Jurkat, Clone E6-1 (cell line): Measurements from ENCODE around the gene ME3.

Experiments used
- DNase-seq: peaks from one replicate; pipeline ENCODE4 v3.0.0-alpha.2; 2011; ENCODE audit warnings: low read depth, low spot score
- H3K4me3 ChIP-seq: 2 replicates; pipeline ENCODE4 v1.5.1; 2011; ENCODE audit warnings: mild to moderate bottlenecking, low read length, control low read depth, moderate library complexity

Gene ME3

DNA sequence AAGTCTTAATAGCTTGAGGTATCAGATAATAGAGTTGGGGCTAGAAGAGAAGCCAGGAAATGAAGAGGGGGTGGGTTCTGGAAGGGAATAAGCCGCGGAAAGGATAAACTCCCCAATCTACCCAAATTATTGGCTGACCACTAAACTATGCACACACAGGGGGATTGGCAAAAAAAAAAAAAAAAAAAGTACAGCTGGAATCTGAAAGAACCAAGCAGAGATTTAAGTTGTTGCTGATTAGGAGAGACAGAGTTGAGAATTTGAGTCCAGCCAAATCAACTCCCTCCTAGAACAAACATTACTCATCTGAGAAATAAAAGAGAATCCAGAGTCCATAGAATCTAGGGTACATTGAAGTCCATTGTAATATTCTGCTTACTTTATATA lies 162.8 kb downstream of the ME3 start:
- DNase-seq: no peak

DNA sequence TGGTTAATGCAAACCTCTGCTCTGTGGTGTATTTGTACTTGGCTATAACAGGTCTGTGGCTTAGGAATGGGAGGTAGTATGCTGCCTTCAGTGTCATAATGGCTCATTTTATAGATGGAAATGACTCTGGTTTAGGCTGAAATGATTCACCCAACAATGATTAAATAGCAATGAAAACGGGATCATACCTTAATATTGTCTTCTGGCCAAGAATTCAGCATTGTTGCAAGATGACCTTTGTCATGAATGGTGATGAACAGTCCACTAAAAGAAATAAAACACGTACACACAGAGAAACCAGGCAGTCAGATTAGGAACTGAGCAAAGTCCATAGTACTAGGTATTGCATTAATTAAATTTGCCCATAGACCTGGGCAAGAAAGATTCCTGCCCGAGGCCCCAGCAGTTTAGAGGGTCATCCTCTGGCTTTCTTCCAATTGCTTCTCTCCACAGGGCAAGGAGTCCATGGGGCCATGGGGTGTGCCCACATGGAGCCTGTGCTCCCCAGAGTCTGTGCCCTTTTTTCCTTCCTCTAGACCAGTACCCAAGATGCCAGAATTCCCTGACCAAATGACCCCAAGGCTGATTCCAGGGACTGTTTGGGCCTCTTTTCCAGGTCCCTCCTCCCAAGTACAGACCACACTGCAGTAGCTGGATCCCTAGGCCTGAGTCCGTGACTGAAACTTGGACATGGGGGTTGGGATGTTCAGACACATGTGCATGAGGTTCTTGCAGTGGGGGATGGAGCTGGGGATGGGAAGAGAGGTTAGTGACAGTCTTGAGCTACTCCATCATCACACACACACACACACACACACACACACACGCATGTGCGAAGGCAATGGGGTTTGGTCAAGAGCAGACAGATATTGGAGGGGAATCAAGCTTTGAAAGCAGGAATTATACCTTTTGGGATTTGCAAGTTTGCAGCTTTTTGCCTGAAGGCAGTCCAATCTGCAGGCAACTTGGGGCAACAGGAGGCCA lies 163.5 kb downstream of the ME3 start:
- no peak for DNase-seq
- no peak overlapping the region for H3K4me3 ChIP-seq

More for the DNA sequence above, 162.8 kb downstream of the ME3 start:
- no peak overlapping the region for H3K4me3 ChIP-seq

DNA sequence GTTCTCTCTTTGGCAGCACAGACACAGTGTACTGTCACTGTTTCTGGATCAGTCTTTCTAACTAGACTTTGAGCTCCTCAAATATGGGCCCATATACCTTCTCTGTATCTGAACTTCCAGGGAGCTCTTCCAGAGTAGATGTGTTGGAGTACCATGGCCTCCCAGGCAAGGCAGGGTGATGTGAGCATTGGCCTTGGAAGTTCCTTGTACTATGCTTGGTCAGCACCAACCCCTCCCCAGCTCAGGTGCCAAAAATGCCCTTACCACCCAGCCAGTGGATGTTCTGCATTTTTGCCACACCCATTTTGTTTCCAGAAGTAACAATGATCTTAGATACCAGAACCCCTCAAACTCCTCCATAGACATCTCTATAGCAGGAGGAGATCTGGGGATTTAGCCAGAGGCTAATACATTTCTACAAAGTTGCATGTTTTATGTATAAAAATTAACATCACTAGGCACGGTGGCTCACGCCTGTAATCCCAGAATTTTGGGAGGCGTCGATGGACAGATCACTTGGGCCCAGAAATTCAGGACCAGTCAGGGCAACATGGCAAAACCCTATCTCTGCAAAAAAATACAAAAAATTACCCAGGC lies 165.1 kb downstream of the ME3 start:
- no peak for DNase-seq

DNA sequence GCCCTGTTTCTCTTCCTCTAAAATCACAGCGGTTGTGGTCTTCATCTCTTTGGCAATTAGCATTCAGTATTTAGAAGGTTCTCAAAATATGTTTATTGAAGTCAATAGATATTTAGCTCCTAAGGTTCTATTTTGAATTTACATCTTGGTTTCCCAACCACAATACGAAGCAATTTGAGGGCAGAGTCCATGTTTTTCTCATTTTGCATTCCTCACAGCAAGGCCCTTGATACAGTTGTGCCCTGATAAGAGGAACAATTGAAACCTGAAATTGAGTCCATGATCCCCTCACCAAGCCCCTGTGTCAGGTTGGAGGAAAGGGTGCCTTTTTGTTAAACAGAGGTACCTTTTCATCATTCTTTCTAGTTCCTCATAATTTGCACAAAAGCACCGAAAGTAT lies 166.2 kb downstream of the ME3 start:
- no peak overlapping the region for H3K4me3 ChIP-seq
- DNase-seq: no peak

More for the DNA sequence above, 165.1 kb downstream of the ME3 start:
- no peak overlapping the region for H3K4me3 ChIP-seq

DNA sequence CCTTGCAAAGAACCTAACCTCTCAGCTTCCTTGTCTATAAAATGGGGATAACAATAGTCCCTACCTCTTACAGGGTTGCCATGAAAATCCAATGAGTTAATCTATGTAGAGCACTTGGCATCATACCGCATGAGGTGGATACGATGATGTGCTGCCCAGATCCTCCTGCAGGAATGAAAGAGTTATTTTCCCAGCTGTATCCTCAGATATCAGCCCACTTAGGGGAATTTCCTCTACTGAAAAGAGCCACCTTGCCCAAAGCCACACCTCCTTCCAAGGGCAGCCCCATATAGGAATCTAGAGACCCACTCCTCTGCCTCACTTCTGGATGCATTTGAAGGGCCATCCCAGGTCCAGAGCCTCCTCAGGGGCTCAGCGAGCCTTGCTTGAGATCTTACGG lies 169.3 kb downstream of the ME3 start:
- DNase-seq: no peak
- H3K4me3 ChIP-seq: no peak overlapping the region

DNA sequence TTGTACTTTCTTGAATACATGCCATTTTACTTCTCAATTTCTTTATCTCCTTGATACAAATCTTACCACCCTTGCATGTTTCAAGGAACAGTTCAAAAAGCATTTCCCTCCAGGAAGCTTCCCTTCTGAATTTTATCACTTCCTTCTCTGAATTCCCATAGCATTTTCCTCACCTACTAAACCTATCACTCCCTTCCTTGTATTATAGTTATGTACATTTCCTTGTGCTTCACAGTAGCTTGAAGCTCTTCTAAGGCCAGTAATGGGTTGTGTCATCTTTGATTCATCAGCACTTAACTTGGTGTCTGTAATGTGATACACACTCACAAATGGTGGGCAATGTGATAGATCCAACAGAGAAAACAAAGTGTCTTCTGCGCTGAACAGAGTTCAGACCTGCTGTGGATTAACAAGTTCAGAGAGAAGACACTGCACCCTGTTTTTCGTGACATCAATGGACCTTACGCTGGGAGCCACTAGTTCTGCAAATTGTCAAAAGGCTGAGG lies 170.2 kb downstream of the ME3 start:
- no peak overlapping the region for H3K4me3 ChIP-seq
- DNase-seq: no peak

DNA sequence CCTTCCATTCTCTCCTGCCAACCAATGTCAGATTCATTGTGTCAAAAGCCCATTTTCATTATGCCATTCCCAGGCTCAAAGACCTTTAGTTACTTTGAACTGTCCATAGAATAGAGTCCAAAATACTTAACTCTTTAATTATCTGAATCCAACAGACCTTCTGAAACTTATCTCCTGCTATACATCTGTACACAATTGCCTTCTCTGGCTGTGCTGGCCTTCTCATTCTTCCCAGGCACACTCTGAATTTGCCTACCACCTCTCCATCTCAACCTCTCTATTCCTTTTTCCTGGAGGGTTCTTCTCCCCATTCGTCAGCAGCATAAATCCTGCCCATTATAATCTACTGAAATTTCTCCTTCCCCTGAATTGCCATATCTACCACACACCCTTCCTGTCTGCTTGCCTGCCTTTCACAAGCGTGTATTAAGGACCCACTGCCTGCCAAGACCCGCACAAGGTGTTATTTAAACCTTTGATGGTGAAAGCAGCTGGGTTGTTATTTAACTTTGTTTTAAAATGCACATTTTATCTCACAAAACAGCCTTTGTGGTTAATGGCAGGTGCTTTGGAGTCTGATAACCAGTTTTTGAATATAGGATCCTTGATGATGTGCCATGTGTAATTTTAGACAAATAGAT lies 171.8 kb downstream of the ME3 start:
- peak; percentile 94 for DNase-seq
- no peak overlapping the region for H3K4me3 ChIP-seq

DNA sequence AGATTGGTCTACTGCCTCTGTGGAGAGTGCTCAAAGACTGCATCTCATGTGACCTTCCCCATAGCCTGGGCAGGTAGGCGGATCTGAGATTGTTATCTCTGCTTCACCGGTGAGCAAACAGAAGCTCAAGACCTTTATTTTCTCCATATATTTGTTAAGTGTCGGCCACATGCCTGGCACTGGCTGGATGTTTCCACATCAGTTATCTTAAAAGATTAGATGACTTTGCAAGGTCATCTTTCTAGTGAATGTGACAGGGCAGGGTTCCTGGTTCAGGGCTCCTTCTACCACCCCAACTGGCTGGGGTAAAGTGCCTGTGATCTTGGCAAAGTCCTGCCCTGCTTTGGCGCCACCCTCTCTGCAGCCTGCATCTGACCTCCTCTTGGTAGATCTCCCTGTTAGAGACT lies 172.7 kb downstream of the ME3 start:
- DNase-seq: no peak
- H3K4me3 ChIP-seq: no peak overlapping the region

DNA sequence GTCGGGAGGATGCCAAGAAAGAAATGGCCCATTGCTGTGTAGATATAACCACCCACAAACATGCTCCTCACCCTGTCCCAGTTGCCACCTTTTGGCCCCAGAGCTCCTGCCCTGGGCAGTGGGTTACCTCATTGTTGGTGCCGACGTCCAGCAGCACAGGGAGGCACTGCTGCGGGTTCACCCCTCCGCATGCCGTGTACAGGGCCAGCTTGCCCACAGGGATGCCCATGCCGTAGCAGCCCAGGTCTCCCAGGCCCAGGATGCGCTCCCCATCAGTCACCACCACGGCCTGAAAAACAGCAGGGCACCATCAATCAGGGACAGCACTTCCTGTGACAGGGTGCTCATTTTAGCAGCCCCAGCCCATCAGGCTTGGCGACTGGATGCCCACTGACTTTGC lies 174.6 kb downstream of the ME3 start:
- no peak for DNase-seq
- H3K4me3 ChIP-seq: no peak overlapping the region

DNA sequence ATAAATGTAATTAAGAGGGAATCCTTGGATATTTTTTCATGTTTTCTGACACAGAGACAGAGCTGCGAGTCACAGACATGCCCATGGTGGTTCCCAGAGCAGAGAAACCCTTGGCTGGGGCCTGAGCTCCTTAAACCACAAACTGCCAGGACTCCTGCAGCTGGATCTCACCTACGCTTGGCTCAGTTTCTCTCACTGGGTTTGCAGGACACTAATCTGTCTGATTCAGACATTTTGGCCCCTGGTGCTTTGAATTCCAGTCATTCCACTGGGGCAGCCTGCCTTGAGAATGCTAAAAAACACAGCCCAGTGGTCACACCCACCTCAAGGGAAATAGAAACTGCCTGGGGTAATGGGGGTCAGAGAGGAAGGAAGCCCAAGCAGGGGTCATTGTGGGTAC lies 175.1 kb downstream of the ME3 start:
- no peak for DNase-seq
- H3K4me3 ChIP-seq: no peak overlapping the region

DNA sequence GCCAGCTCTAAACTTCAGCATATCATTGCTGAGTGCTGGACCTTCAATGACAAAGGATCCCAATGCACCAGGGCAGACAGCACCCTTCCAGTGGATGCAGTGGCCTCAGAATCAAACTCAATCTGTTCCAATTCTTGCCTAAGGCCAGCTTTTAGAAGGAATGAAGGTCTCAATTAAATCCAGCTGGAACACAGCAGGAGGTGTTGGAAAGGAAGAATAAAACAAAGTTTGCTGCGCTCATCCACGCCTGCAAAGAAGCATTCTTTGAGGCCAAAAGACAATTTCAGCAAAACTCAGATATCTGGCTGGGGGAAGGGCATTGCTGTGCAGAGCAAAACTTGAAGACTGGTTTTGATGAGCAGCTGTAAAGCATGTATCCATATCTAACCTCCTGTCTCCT lies 177.1 kb downstream of the ME3 start:
- DNase-seq: no peak

DNA sequence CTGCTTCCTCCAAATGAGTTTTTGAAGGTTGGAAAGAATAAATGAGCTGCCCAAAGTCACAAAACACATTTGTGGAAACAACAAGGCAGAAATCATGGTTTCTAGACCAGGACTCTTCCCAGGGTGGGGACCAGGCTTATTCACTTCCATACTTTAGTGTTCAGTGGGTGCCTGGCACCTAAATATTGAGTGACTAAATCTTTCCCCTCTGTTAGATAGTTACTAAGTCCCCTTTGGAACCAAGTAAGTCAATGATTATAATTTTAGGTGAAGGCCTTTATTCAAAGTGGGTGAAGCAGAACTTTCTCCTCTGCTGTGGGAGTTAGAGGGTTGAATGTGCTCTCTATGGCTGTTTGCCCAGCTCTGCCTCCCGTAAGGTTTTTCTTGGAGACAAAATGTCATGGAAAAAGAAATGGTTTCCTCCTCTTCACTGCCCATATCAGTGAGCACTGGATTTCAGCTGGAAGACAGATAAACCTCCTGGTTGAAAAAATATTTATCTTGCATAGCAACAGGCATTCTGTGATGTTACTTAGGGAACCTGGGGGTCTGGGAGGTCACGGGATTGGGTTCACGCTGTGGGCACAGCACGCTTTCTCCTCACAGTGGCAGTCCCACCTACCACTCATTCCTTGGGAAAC lies 179.9 kb downstream of the ME3 start:
- no peak for DNase-seq
- H3K4me3 ChIP-seq: no peak overlapping the region

More for the DNA sequence above, 177.1 kb downstream of the ME3 start:
- H3K4me3 ChIP-seq: no peak overlapping the region

DNA sequence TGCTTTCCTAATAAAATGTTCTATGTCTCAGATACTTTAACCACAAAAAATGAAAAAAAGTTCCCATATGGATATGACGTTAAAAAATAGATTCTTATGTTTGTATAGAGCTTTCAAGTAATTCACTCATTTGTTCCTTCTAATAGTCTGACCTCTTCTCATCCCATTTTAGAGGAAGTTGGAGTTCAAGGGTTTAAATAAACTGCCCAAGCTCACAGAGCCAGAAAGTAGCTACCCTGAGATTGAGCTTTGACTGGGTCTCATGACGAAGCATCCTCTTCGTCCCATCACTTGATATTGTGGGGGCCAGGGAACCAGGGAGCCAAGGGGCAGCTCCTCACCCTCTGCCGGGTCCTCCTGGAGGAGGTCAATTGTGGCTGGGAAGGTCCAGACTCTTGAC lies 181.4 kb downstream of the ME3 start:
- no peak overlapping the region for H3K4me3 ChIP-seq
- no peak for DNase-seq

DNA sequence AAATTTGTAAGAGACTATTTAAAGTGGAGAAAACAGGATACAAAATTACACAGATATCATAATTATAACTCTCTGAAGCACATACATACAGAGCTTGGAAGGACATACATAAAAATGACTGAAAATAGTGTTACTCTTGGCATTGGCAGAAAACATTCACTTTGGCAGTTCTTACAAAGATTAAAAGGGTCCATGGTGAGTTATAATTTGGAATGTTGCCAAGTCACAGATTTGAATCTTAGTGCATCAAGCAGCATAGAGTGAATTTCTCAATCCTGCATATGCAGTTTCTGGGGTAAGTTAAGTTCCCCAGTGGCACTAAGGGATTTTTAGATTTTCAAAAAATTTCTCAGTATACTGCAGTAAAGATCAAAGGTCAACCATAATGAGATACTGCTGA lies 181.8 kb downstream of the ME3 start:
- no peak overlapping the region for H3K4me3 ChIP-seq
- no peak for DNase-seq

DNA sequence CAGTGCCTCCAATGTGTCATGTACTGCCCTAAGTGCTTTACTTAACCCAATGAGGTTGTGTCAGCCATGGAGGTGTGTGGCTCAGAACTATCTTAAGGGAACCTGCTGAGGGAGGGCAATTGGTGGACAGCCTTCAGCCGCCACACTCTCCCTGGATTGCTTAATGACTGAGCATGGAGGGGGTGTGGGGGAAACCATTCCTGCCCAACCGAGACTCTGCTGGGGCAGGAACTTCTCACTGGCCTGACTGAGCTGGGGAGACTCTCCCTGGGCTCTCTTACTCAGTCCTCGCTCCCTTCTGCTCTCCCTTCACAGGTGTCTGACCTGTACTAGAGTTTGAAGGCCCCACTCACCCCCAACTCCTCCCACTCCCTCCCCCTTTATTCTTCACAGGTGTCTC lies 183.0 kb downstream of the ME3 start:
- no peak overlapping the region for H3K4me3 ChIP-seq
- no peak for DNase-seq

DNA sequence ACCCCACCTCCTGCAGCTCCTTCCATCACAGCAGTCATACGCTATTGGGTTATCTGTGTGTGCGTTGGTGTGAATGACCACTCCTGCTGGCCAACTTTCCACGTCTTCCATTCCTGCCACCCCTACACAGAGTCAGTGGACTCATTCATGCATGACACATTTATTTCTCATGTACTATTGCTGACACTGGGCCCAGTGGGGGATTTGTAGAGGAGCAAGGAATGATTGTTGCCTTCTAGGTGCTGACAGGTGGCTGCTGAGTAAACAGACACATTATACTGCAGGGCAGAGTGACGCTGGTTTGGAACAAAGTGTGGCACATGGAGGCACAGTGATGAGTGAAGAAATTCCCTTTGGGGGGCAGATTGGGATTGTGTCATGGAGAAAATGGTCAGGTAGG lies 183.9 kb downstream of the ME3 start:
- H3K4me3 ChIP-seq: no peak overlapping the region
- no peak for DNase-seq

DNA sequence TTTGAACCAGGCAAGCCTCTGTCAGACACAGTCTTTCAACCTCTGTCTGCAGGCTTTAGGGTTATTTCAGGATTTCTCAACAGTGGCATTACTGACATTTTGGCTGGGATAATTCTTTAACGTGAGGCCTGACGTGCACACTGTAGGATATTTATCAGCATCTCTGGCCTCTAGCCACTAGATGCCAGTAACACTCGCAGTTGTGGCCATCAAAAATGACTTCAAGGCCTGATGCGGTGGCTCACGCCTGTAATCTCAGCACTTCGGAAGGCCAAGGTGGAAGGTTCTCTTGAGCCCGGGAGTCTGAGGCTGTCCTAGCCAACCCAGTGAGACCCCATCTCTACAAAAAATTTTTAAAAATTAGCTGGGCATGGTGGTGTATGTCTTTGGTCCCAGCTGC lies 184.7 kb downstream of the ME3 start:
- H3K4me3 ChIP-seq: no peak overlapping the region
- no peak for DNase-seq

DNA sequence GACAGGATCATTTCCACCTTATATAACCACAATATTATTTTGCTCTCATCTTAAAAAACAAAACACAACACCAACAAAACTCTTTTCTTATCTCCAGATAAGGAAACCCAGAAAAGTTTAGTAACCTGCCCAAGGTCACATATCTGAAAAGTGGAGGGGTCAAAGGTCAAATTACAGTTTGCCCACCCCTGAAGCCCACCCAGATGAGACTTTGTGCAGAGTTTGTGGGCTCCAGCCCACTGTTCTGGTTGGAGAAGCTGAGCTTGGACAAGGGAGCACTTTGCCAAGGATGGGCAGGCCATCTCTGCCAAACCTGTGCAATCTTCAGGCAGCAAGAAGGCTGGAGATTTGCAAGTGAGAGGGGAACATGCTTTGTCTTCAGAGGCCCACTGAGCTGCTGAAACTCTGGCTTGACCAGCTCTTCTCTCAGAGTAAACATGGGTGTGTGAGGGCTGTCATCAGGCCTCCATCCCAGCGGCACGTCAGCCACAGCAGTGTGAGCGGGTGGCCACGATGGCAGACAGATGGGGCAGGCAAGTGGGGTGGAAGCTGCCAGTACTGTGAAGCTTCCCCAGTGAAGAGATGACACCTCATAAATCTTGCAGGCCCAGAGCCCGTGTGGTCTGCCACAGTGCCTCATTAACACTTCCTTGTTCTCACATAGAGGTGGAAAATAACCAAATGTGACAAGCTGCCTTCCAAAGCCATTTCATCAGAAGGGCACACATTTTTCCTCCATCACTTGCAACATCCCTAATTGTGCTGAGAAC lies 186.0 kb downstream of the ME3 start:
- no peak for DNase-seq
- H3K4me3 ChIP-seq: no peak overlapping the region

DNA sequence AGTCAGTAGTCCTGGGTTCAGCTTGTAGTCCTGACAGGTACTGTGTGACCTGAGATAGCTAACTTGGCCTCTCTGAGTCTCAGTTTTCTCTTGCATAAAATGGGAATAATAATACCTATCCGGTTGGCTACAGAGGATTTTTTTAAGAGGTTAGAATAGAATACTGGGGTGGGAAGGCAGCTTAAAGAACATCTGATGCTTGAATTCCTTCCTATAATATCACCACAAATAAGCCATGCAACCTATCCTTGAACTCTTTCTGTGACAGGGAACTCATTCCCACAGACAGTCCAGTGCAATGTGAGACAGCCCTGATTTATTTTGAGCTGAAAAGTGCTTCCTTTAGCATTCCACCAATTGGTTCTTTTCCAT lies 187.6 kb downstream of the ME3 start:
- H3K4me3 ChIP-seq: no peak overlapping the region
- DNase-seq: no peak
